NCI-H1436 (cell line): ENCODE data around the gene VANGL1.
A peak's percentile ranks its signal among the peaks of the same experiment; 100 is the strongest.

Experiments used
- DNase-seq: peaks from one replicate; lab custom pipeline; 2025; lab: John Stamatoyannopoulos, UW

Gene VANGL1

DNA sequence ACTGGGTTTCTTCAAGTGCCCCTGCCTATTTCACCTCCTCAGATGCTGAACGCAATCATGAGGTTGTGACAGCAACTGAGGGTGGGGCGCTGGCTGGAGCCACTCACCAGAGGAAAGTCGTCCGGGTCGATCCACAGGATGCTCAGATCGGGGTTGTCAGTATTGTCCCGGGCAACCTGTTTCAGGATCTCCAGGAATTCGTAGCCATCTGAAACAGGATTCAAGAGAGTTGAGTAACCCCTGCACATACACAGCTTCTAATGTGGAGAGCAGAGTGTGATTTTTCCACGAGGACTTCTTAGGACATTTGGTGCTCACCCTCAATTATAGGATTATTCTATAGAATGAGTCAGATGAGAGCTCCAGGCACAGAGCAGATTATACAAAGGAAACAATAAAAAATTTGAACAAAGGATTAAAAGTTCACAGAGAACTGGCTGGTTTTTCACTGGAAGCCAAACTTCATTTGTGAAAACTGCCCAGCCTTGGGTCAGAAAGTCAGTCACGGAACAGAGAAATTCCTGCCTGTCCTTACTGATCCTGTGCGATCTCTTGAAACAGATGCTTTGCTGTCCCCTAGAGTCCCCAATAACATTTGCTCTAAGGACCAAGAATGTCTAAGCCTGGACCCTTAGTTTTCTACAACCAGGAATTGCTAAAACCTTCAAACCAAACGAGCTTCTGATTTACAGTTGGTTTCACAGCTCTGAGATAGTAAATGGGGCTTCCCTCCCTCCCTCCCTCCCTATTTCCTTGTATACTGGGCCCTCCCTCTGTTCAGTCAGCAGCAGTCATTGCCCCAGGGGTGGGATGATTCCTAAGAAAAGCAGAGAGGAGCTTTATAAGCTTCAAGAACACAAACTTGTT, 63.5 kb downstream of the VANGL1 start:
- DNase-seq: no peak

DNA sequence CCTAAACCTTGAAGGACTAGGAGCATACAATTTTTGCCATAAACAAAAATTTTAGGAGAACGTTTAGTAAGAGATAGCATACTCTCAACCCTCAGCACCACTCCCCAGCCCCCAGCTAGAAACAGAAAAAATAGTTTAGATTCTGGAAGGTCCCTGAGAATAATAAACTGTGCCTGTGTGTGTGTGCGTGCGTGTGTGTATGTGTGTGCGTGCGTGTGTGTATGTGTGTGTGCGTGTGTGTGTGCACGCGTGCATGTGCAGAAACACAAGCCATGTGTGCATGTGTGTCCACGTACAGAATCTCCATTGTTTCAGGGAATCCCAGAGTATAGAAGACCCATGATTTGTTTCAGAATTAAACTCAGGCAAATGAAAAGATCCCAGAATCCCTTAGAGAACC, 64.2 kb downstream of the VANGL1 start:
- no peak for DNase-seq

DNA sequence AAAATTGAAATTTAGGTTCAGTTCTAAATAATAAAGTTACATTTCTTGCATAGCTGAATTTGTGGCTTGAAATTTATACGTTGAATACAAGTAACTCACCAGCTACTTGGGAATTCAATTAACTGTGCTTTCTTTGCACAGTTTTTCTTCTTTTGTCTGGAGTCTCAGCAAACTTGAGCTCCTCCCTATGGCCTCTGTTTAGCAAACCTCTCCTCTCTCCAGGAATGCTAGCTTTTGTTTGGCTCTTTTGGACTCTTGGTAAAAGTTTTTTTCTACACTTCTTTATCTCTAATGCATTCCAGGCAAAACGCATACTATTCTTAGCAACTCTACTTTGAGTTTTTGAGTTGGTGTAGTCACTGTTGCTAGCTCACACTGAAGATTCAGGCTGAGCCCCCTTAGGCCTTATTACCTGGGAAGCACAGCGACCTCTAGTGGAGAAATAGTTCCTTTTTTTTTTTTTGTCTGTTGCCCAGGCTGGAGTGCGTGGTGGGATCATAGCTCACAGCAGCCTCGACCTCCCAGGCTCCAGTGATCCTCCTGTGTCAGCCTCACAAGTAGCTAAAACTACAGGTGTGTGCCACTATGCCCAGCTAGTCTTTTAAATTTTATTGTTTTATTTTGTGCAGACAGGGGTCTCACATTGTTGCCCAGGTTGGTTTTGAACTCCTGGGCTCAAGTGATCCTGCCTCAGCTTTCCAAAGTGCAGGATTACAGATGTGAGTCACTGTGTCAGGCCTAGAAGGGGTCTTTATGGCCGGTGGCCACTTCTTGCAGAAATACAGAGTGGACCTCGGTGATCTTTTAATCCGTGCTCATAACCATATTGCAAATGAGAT, 65.0 kb downstream of the VANGL1 start:
- peak; percentile 56 for DNase-seq

DNA sequence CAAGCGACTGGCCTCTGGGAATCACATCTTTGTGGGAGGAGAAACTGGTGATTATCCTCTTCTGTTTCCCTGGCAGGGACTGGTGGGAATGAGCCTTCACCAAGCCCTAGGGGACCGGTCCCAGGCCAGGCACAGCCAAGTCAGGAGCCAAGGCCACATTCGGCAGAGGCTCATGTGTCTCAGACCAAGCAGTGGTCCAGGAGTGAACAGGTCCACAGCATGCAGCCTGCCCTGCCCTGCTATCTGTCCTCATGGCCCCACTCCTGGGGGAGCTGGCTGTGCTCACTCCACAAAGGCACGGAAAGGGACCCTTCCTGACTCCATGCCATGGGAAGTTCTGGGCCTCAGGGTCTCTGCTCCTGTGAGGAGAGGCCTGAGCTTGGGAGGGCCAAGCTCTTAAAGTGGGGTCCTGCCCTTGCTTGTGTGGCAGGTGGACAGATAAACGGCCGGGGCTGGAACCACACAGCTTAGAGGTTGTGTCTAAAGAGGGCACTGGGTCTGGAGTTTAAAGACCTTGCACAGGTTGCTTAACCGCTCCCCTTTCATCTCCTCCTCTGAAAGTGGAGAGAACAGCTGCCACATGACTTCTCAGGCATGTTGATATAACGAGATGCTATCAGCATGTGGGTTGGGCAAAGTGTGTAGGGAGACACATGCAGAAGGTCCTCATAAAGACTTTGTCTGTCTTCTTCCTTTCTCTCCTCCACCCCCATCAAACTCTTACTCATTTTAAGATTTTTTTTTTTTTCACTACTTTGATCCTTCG, 69.3 kb downstream of the VANGL1 start:
- DNase-seq: no peak

DNA sequence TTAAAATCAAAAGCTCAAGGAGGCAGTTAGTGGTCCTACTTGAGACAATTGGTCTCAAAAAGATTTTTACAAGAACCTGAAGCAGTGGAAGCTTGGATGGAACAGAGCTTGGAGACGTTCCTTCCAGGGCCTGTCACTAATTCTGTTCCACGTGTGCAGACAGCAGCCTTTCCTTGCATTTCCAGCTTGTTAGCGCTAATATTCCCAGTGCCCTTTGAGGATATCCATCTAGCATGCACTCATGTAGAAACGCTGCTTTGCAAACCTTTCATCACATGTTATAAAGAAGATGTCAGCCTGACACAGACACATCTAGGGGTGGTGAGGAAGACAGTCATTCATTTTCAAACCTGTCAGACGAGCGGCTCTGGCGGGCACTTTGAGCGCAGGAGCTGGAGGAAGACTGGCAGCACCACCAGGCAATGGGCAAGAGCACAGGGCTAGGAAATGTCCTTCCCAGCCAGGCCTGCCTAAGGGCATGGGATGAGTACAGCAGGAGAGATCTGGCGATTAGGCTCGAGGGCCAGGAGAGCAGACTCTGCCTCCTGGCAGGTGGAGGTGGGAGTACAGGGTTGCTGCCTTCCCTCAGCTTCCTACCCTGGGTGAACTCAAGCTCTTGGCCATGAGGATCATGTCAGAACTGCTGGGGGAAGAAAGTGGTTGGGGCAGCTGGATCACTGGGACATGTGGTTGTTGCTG, 71.3 kb downstream of the VANGL1 start:
- no peak for DNase-seq

DNA sequence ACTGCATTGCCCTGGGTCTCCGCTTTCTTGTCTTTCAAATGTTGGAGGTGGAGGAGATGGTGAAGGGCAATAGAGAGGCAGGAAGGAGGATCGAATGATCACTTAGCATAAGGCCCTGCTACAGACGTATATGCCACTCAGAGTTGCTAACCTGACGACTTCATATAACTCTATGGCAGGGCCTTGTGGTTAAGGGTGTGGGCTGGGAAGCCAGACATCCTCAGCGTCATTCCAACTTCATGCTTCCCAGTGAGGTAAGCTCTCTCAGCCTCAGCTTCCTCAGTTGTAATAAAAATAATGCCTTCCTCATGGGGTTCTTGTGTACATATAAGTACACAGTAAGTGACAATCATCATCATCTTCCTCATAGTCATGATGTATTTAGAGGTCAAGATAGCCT, 72.1 kb downstream of the VANGL1 start:
- DNase-seq: no peak

DNA sequence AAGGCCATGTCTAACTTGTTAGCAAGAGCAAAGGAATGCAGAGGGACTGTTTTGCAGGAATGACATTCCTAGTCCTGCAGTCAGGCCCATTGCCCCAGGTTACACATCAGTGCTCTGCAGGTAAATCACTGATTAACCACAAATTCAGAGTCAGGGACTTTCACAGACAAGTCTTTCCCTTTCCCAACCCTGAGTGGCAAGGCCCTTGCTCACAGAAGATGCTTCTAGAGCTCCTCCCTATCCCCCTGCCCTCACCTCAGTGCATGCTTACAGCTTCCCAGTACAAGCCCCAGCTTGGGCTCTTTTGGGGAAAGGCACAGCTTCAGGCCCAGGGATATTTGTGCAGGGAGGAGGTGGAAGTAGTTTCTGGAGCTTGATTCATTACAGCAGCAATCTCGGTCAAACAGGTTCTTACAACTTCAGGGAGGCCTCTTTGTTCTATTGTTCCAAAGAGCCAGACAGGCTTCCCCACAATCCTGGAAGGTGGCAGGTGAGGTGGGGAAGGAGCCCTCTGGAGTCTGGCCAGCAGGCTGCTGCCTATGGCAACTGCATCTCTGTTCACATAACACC, 72.9 kb downstream of the VANGL1 start:
- no peak for DNase-seq

DNA sequence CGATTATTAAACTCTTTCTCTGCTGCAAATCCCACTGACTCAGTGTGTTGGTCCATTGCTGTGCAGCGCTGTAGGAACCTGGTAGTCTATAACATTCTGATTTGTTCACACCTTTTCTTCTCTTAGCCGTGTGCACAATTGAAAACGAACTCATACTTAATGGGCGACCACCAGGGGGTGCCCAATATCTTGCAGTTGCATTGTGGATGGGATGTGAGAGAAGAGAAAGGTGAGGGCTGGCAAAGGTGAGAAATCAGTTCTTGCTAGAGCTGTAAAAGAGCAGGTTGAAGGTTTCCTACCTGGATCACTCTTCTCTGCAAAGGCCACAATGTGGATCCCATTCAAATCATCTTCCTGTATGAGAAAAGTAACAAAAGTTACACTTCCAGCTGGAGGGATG, 75.8 kb downstream of the VANGL1 start:
- peak; percentile 7 for DNase-seq

DNA sequence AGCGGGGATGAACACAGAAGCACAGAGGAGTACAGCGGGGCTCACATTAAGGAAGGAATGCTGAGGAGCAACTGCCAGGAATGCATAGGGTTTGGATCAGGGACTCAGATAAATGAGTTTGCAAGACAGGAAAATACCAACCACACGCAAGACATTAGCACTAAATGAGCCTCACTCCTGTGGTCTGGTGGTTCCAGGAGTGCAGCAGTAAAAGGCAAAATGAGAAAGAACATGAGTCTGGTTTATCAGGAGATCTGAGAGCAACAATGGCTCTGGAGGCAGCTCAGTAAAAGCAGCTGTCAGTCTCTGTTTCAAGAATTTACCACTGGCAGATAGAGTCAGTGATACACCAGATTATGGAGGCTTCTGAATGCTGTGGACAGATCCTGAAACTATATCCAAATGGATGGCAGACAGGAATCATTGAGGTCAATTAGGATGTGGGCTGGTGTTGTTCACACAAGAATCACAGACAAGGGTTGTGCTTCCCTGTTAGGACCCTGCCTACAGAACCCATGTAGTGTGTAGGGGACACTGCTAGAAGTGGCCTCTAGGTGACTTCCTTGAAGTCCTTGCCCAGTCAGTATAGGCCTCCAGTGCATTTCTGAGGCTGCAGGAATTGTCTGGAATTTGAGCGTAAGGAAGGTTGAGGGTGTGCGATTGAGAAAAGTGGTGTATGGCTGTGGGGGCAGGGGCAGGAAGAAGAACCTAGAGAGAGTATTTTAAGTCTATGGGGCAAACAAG, 76.4 kb downstream of the VANGL1 start:
- DNase-seq: no peak

DNA sequence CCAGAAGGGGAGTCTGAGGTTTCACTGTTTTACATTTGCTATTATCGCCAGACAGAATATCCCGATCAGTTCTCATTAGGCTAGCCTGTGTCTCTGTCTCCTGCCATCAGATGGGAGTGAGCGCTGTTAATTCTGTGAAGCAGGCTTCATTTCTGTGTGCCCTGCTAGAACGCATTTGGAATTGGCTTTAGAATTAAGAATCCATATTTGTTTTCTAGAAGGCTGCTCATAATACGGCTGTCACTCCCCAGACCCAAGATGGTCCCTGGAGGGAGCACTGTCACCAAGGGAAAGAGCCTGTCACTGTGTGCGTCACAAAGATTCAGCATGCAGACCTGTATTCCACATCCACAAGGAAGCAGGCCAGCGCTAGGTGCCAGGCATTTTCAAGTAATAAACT, 77.5 kb downstream of the VANGL1 start:
- no peak for DNase-seq

DNA sequence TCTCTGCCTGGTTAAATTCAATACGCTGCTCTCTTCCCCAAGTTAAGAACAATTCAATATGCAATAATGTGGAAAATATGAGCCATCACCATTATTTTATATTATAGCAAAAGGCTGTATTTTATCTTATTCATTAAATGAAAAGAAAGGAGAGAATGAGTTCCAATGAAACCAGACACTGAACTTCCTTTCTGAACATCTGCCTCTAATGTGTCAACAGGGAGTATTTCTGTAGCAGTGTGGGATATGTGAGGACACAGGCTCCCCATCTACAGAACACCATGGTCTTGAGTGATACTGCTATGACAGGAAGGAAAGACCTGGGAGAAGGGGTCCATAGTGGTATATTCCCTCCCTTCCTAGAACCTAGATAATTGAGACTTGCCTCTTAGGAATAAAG, 80.5 kb downstream of the VANGL1 start:
- DNase-seq: no peak

DNA sequence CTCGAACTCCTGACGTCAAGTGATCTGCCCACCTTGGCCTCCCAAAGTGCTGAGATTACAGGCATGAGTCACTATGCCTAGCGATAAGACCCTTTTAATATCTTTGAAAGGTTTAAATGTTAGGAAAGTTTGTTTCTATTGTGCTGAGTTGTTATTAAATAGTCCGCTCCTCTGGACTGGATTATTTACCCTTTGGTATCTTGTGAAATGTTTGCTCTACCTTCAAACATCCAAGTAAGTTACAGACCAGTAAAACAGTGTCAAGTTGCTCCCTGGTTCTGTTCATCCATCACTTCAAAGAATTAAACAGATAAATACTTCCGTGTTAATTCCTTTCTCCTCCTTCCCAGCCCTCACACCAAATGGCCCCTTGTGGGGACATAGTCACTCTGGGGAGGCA, 82.0 kb downstream of the VANGL1 start:
- no peak for DNase-seq

DNA sequence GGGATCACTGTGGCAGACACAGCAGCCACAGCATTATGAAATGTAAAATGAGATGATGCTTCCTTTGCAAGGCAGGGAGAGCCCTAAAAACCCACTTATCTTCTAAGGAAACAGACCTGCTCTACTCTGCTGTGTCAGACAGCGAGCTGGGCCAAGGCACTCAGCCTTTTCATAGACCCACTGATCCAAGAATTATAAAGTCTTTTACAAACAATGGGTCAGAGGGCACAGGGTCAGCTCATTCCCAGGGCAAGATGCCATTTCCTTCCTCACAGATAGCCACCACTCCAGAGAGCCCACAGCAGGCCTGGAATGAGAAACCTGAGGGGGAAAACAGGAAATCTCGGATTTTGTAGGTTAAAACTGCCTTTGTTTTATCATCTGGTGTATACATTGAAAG, 83.8 kb downstream of the VANGL1 start:
- no peak for DNase-seq

DNA sequence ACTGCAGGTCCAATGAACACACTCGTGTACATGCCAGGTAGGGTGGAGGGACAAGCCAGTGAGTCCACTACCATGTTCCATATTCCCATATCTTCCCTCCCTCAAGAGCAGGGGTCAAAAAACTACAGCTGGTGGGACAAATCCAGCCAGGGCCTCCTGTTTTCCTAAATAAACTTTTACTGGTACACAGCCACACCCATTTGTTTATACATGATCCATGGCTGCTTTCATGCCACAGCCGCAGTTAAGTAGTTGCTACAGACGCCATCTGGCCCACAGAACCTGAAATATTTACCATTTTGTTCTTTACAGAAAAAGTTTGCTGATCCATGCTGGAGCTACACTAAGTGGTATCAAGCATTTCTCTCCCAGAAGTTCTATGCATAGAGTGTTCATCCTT, 84.4 kb downstream of the VANGL1 start:
- no peak for DNase-seq

DNA sequence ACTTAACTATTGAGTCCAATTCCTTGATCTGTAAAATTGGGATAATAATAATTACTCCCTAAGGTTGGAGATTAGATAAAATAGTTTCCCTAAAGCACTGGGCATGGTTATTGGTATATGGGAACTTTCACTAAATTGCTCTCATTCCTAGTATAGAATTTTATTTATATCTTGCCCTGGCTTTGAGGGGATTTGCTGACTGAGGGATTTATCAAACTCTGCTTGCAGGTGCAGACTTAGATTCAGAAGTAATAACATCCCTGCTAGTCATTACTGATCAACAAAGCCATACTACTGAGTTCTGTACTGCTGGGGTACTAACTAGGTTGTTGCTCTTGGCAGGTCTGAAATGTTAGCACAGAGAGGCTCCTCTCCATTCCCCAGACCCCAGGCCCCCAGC, 84.8 kb downstream of the VANGL1 start:
- no peak for DNase-seq

DNA sequence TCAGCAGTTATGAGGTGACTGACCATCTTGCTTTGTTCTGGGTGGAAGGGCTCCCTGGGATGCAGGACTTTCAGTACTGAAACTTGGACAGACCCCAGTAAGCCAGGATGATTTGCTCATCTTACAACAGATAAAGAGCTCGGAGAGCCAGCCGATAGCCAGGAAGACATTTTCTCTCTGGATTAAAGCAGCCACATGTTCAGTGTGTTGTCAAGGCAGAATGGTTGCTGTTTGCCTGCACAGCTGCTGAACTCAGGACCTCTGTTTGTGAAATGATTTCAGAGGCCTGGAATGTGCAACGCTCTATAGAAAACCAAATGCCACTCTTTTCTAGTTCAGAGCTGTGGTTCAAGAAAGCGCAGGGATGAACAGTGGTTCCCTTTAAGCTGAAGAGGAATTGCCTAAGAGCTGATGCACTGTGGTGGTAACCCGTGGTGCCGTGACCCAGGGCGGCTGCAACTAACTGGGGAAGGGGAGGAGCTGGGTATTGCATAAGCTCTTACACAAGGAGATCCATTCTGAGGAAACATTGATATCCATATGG, 86.0 kb downstream of the VANGL1 start:
- no peak for DNase-seq

DNA sequence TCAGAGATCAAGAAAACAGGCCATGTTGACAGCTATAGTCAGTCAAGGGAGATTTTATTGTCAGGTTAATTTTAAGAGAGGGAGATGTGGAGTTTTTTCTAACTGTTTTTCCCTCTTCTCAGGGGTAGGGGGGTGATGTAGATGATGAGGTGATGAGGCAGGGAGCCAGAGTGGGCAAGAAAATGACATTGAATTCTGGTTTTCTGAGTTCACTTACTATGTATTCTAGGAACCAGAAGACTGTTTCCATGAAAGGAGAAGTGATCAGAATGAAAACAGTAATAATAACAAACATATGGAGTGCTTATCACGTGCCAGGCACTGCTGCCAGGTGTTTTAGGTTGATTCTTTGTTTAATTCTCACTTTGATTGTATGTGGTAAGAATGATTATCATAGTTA, 86.6 kb downstream of the VANGL1 start:
- DNase-seq: no peak

DNA sequence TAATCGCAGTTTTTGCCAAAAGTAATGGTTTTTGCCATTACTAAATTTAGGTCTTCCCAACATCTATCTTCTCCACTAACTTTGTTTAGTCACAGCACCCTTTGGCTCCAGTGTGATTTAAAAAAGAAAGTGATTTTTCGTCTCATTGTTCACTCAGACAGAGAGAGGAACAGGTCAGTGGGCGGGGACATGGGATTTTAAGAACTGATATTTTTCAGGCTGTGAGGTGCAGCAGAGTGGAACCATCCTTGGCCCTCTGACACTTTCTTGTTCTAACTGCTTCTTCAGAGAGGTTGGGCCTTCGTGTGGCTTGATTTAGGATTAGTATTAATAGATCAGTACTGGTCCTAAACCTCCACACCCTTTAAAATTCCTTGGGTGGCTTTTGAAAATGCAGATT, 88.0 kb downstream of the VANGL1 start:
- no peak for DNase-seq

DNA sequence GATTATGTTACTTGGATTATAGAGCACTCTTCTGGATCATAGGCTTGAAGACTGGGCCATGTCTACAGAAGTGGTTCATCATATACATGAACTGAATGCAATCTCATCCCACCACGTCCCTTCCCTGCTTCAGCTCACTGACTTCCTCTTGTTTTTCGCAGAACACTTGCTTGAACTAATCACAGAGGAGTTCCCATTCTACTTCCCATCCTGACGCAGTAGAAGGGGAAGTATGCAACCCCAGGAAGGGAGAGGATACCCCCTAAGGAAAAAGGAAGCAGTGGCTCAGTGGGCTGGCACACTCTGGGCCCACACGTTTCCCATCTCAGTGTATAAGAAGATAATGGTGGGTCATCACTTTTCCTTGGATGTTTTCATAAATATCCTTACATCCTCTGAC, 90.5 kb downstream of the VANGL1 start:
- no peak for DNase-seq

DNA sequence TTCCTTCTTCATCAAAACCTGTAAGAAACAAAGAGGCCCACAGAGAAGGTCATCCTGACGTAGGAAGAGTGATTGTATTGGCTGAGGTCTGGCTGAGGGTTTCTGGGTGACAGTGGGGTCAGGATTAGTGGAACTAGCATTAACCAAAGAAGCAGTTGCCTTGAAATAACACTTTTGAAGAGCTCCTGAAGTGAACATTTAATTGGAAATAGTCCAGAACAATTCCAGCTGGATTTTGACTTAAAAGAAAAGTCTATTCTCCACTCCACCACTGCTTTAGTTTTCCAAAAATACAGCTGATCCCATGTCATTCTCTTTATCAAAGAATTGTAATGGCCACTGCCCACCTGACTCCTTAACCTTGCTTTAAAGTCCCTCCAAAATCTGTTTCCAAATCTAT, 99.0 kb downstream of the VANGL1 start:
- DNase-seq: no peak
